IMR-90 (cell line): ENCODE data around the gene HNRNPLL. TPM values are rescaled to one million over a fixed set of nuclear protein-coding genes. Genes with fewer than 3 reads are reported as not detected.

Experiments
- ATAC-seq: fragments of 200-7000 bp; cut with Tn5 transposase; 2 replicates; pipeline ENCODE4 v1.9.1; 2020; ENCODE audit warnings: low read depth, mild to moderate bottlenecking, moderate library complexity
- BruUV-seq: library from RNA; stranded (reverse); fragments of 400-500 nt; replicated peaks from 2 replicates; lab custom pipeline; 2021; lab: Mats Ljungman, UMichigan
- CTCF ChIA-PET: fragments of 300-600 bp; formaldehyde crosslinking; extraction: SDS; loops from one replicate; lab custom pipeline; 2021; ENCODE audit warnings: antibody characterized with exemption; lab: Yijun Ruan, JAX
- POLR2A ChIA-PET: fragments of 300-600 bp; sonication (Branson Sonifier 250); formaldehyde crosslinking; loops from one replicate; lab custom pipeline; 2022; ENCODE audit warnings: antibody characterized with exemption; ENCODE audit not compliant: unreplicated experiment; lab: Charles Lee
- DNase-seq: peaks from one replicate; pipeline ENCODE4 v3.0.0; 2013
- H2AFZ ChIP-seq: replicated peaks from 2 replicates; pipeline ENCODE3; 2013; ENCODE audit warnings: low read length, mild to moderate bottlenecking; ENCODE audit not compliant: poor library complexity
- H2AK5ac ChIP-seq: 2 replicates; pipeline ENCODE4 v1.6.1; 2013; ENCODE audit warnings: low read depth, low read length, inconsistent platforms
- H2AK9ac ChIP-seq: replicated peaks from 2 replicates; pipeline ENCODE3; 2013; ENCODE audit warnings: mild to moderate bottlenecking, low read depth, low read length, moderate library complexity; ENCODE audit not compliant: poor library complexity
- H2BK120ac ChIP-seq: 2 replicates; pipeline ENCODE4 v1.6.1; 2013; ENCODE audit warnings: low read depth, low read length, inconsistent platforms
- H2BK15ac ChIP-seq: 3 replicates; pipeline ENCODE4 v1.6.1; 2013; ENCODE audit warnings: low read depth, low read length, inconsistent platforms
- H2BK20ac ChIP-seq: 2 replicates; pipeline ENCODE4 v1.6.1; 2013; ENCODE audit warnings: low read depth, mild to moderate bottlenecking, inconsistent platforms, low read length, moderate library complexity
- H2BK5ac ChIP-seq: 2 replicates; pipeline ENCODE4 v1.6.1; 2013; ENCODE audit warnings: mild to moderate bottlenecking, low read depth, low read length, inconsistent platforms; ENCODE audit not compliant: poor library complexity, severe bottlenecking
- H3K14ac ChIP-seq: replicated peaks from 2 replicates; pipeline ENCODE4 v1.6.1; 2013; ENCODE audit warnings: low read depth, low read length, inconsistent platforms
- H3K18ac ChIP-seq: 2 replicates; pipeline ENCODE4 v1.6.1; 2013; ENCODE audit warnings: low read depth, low read length, control low read depth
- H3K23ac ChIP-seq: 2 replicates; pipeline ENCODE4 v1.6.1; 2013; ENCODE audit warnings: low read depth, low read length, inconsistent platforms
- H3K27ac ChIP-seq: 2 replicates; pipeline ENCODE4 v1.5.1; 2013; ENCODE audit warnings: mild to moderate bottlenecking, control low read depth, low read length; ENCODE audit not compliant: insufficient read depth
- H3K27me3 ChIP-seq: 2 replicates; pipeline ENCODE4 v1.6.1; 2013; ENCODE audit warnings: low read length; ENCODE audit not compliant: control insufficient read depth, insufficient read depth
- H3K36me3 ChIP-seq: 2 replicates; pipeline ENCODE4 v1.6.1; 2013; ENCODE audit warnings: low read length, mixed read lengths; ENCODE audit not compliant: control insufficient read depth, insufficient read depth
- H3K4ac ChIP-seq: 2 replicates; pipeline ENCODE4 v1.6.1; 2013; ENCODE audit warnings: low read depth, low read length, inconsistent platforms
- H3K4me1 ChIP-seq: 2 replicates; pipeline ENCODE4 v1.6.1; 2013; ENCODE audit warnings: low read length, mixed read lengths; ENCODE audit not compliant: control insufficient read depth, insufficient read depth
- H3K4me2 ChIP-seq: 2 replicates; pipeline ENCODE4 v1.6.1; 2013; ENCODE audit warnings: low read depth, mild to moderate bottlenecking, control low read depth, low read length, moderate library complexity
- H3K4me3 ChIP-seq: 2 replicates; pipeline ENCODE4 v1.5.1; 2013; ENCODE audit warnings: low read depth, mild to moderate bottlenecking, control low read depth, low read length, moderate library complexity; ENCODE audit not compliant: insufficient read depth
- H3K56ac ChIP-seq: 2 replicates; pipeline ENCODE4 v1.6.1; 2013; ENCODE audit warnings: low read length, inconsistent platforms; ENCODE audit not compliant: insufficient read depth; ENCODE audit errors: extremely low read depth
- H3K79me1 ChIP-seq, 2 experiments: 2 replicates each; pipeline ENCODE4 v1.6.1; 2013; ENCODE audit warnings: low read length in 2 of 2, inconsistent platforms in 1 of 2, low read depth in 1 of 2
- H3K9ac ChIP-seq: 2 replicates; pipeline ENCODE4 v1.6.1; 2013; ENCODE audit warnings: low read depth, low read length, control low read depth
- H3K9me1 ChIP-seq: 2 replicates; pipeline ENCODE4 v1.6.1; 2013; ENCODE audit warnings: low read length, inconsistent platforms; ENCODE audit not compliant: insufficient read depth
- H3K9me3 ChIP-seq: 2 replicates; pipeline ENCODE4 v1.6.1; 2013; ENCODE audit warnings: low read length; ENCODE audit not compliant: control insufficient read depth, insufficient read depth
- H4K20me1 ChIP-seq: 2 replicates; pipeline ENCODE4 v1.6.1; 2013; ENCODE audit warnings: low read length, inconsistent platforms; ENCODE audit not compliant: insufficient read depth
- H4K5ac ChIP-seq: 2 replicates; pipeline ENCODE4 v1.6.1; 2013; ENCODE audit warnings: mild to moderate bottlenecking, low read depth, low read length, control low read depth
- H4K8ac ChIP-seq, 2 experiments: 2 replicates each; pipeline ENCODE4 v1.6.1; 2013; ENCODE audit warnings: low read depth in 2 of 2, low read length in 2 of 2, control low read depth in 1 of 2, inconsistent platforms in 1 of 2
- H4K91ac ChIP-seq: 2 replicates; pipeline ENCODE4 v1.6.1; 2013; ENCODE audit warnings: low read depth, low read length, inconsistent platforms; ENCODE audit not compliant: insufficient read depth
- BHLHE40 ChIP-seq: fragments of 150-350 bp; IDR thresholded peaks from 2 replicates; pipeline ENCODE4 v1.6.1; 2016; ENCODE audit warnings: mild to moderate bottlenecking, low read depth, low read length
- CEBPB ChIP-seq: IDR thresholded peaks from 2 replicates; pipeline ENCODE4 v1.6.1; 2012; ENCODE audit warnings: low read depth, low read length, improper control_type of control experiment
- CHD1 ChIP-seq: IDR thresholded peaks from 2 replicates; pipeline ENCODE4 v1.6.1; 2012; ENCODE audit warnings: low read depth, low read length, improper control_type of control experiment
- CTCF ChIP-seq: conservative IDR thresholded peaks from 2 replicates; pipeline ENCODE4 v1.5.1; 2012; ENCODE audit warnings: mild to moderate bottlenecking, low read depth, low read length, improper control_type of control experiment
- ELK1 ChIP-seq: fragments of 150-350 bp; IDR thresholded peaks from 2 replicates; pipeline ENCODE4 v1.6.1; 2016; ENCODE audit warnings: low read depth, mild to moderate bottlenecking, low read length, moderate library complexity, borderline replicate concordance
- FOS ChIP-seq: fragments of 150-350 bp; IDR thresholded peaks from 2 replicates; pipeline ENCODE4 v1.6.1; 2016; ENCODE audit warnings: low read depth, low read length
- MXI1 ChIP-seq: IDR thresholded peaks from 2 replicates; pipeline ENCODE4 v1.6.1; 2012; ENCODE audit warnings: low read depth, mild to moderate bottlenecking, low read length, moderate library complexity, borderline replicate concordance
- NFE2L2 ChIP-seq: fragments of 150-350 bp; IDR thresholded peaks from 2 replicates; pipeline ENCODE4 v1.6.1; 2016; ENCODE audit warnings: low read depth, mild to moderate bottlenecking, low read length
- POLR2A ChIP-seq: IDR thresholded peaks from 2 replicates; pipeline ENCODE4 v1.6.1; 2012; ENCODE audit warnings: mild to moderate bottlenecking, low read depth, low read length
- RAD21 ChIP-seq: IDR thresholded peaks from 2 replicates; pipeline ENCODE4 v1.6.1; 2012; ENCODE audit warnings: low read length, improper control_type of control experiment
- RFX5 ChIP-seq: IDR thresholded peaks from 2 replicates; pipeline ENCODE4 v1.8.0; 2012; ENCODE audit warnings: low read depth, mild to moderate bottlenecking, low read length, moderate library complexity
- USF2 ChIP-seq: fragments of 150-350 bp; IDR thresholded peaks from 2 replicates; pipeline ENCODE4 v1.6.1; 2017; ENCODE audit warnings: mild to moderate bottlenecking, antibody characterized with exemption, low read length, low read depth
- WGBS, 2 experiments: methylation state at CpG; one replicate each; pipeline versions ENCODE4 v1.1.5 to v1.1.7; 2013; ENCODE audit warnings: missing lambda C conversion rate in 2 of 2; ENCODE audit not compliant: insufficient read length in 1 of 2; ENCODE audit errors: extremely low coverage in 2 of 2; 5-methylcytosine and 5-hydroxymethylcytosine counted together
- dilution Hi-C: fragments of 300-500 bp; cut with HindIII; formaldehyde crosslinking; loops from one replicate; pipeline ENCODE4 v1.14.3; 2018; ENCODE audit warnings: low sequenced_read_pairs; ENCODE audit not compliant: unreplicated experiment
- in situ Hi-C: fragments of 300-500 bp; cut with MboI; formaldehyde crosslinking; loops from 3 replicates; pipeline ENCODE4 v1.14.3; 2019; ENCODE audit warnings: low sequenced_read_pairs, inconsistent platforms, mixed read lengths
- intact Hi-C: fragments of 100-400 bp; cut with micrococcal nuclease; formaldehyde crosslinking; loops from 2 replicates; pipeline ENCODE4 v1.10.0; 2022
- polyA plus RNA-seq, 3 experiments: library from polyadenylated mRNA; depleted of rRNA; stranded (reverse); fragments of >200 nt; gene quantifications; 2 replicates each; pipeline ENCODE4 v1.2.3, GENCODE V29; 2012; ENCODE audit warnings: low replicate concordance in 1 of 3
- total RNA-seq: library from RNA; depleted of rRNA; stranded (reverse); fragments of >200 nt; gene quantifications from 2 replicates; pipeline ENCODE4 v1.2.3, GENCODE V29; 2012

Gene HNRNPLL
- total and polyA plus RNA-seq, 2 of the 4 experiments (the other 2 are of a cell fraction) = 23.7 to 53.1 TPM

DNA sequence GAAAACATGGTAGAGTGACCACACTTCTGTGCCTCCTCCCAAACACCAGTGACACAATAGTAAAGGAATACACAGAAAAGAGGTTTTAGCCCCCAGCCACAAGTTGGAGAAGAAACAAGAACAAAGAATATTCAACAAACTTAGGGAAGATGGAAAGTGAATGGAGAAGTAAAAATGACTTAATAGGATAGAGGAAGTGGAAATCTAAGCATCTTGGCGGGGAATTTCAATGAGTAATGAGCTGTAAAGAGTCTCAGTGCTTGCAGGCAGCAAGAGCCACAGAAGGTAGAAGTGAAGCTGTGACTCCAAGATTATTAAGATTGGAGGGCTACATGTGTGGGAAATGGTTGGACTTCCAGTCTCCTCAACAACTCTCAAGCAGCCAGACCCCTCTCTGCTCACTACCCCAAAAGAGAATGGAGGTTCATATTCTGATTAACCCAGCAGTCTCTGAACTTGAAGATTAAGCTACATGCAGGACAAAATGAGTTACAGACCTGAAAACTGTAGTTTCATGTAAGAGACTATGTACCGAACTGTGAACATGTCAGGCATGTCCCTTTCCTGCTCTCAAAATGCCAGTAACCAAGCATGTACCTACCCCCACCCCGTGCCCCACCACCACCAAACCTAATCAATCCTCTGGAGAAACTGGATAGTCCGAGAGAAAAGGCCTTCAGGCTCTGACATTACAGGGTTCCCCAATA, 16.9 kb upstream of the HNRNPLL start:
- Histone ChIP-seq H2BK120ac (no peak overlapping the region), H3K56ac (no peak overlapping the region), H3K9me1 (no peaks in the 10 kb centered on the region), H3K79me1 (no peaks in the 10 kb centered on the region), H4K91ac (no peak overlapping the region), H2AK5ac (no peak overlapping the region), H2BK20ac (no peak overlapping the region), H4K5ac (no peak overlapping the region), H2BK15ac (no peak overlapping the region), H3K4ac (no peak overlapping the region), H2AFZ (no peak overlapping the region), H2AK9ac (no peak overlapping the region), H3K27ac (no peak overlapping the region), H3K36me3 (no peaks in the 10 kb centered on the region), H3K9me3 (no peaks in the 10 kb centered on the region), H3K9ac (no peak overlapping the region), H4K8ac (no peak overlapping the region), H3K4me2 (no peak overlapping the region), H3K27me3 (peaks cover 5% of the 10 kb centered on the region), H3K4me1 (no peaks in the 10 kb centered on the region), H3K4me3 (no peak overlapping the region), H4K20me1 (no peaks in the 10 kb centered on the region), H2BK5ac (no peak overlapping the region), H3K23ac (no peak overlapping the region), H3K18ac (no peak overlapping the region), H3K14ac (no peak overlapping the region)
- intact Hi-C loops = no loop called here
- ChIA-PET CTCF (no interaction called here), POLR2A (no interaction called here)
- dilution Hi-C loops = no loop called here
- no peak for TF ChIP-seq RFX5
- TF ChIP-seq ELK1 = no peak
- no peak for TF ChIP-seq FOS
- TF ChIP-seq CHD1 = no peak
- no peak for TF ChIP-seq POLR2A
- no peak for TF ChIP-seq RAD21
- no peak for TF ChIP-seq CTCF
- TF ChIP-seq BHLHE40 = no peak
- no peak for TF ChIP-seq NFE2L2
- no peak for TF ChIP-seq USF2
- TF ChIP-seq MXI1 = no peak
- TF ChIP-seq CEBPB = no peak
- peak; percentile 40; the same call in 1 of the 2 replicates for ATAC-seq
- in situ Hi-C loops = no loop called here
- 55% methylated on average over 2 of the region's 4 CpGs; no CpG with 5 or more reads in 1 of the 2 experiments for WGBS, 2 experiments
- BruUV-seq = no TSS peak
- DNase-seq = peak; percentile 67
